Measurements from ENCODE around the gene SPTLC2. TPM values are rescaled to one million over a fixed set of nuclear protein-coding genes. Genes with fewer than 3 reads are reported as not detected.
"Not testable (repeated sequence)": the region's sequence is repeated elsewhere in the genome, so short reads cannot be mapped to it uniquely, and the experiment has no call there.

Gene SPTLC2
- total RNA-seq, 1 experiment from 2014 or later, result 17.9 TPM

- DNase-seq (ENCODE audit: low read depth), result no peak
These were observed 27.3 kb downstream of the SPTLC2 start for GRCh38 chr14:77589099-77589498.

GRCh38 chr14:77588411-77589025 is 27.9 kb downstream of the SPTLC2 start:
- DNase-seq (ENCODE audit: low read depth), result not testable (repeated sequence)

GRCh38 chr14:77585385-77585784 is 31.1 kb downstream of the SPTLC2 start:
- no peak for DNase-seq (ENCODE audit: low read depth)

GRCh38 chr14:77584809-77585208 is 31.6 kb downstream of the SPTLC2 start:
- DNase-seq (ENCODE audit: low read depth), result no peak

- DNase-seq (ENCODE audit: low read depth), result no peak
These were observed 32.8 kb downstream of the SPTLC2 start for GRCh38 chr14:77583657-77584056.

- DNase-seq (ENCODE audit: low read depth), result no peak
These were observed 33.9 kb downstream of the SPTLC2 start for GRCh38 chr14:77582511-77582910.

GRCh38 chr14:77580964-77581505 is 35.4 kb downstream of the SPTLC2 start:
- DNase-seq (ENCODE audit: low read depth), result peak; percentile 18

- DNase-seq (ENCODE audit: low read depth), result no peak
These were observed 36.0 kb downstream of the SPTLC2 start for GRCh38 chr14:77580477-77580876.

- no peak for DNase-seq (ENCODE audit: low read depth)
These were observed 36.7 kb downstream of the SPTLC2 start for GRCh38 chr14:77579780-77580179.

GRCh38 chr14:77579065-77579464 is 37.4 kb downstream of the SPTLC2 start:
- DNase-seq (ENCODE audit: low read depth), result no peak

GRCh38 chr14:77574446-77575115 is 41.9 kb downstream of the SPTLC2 start:
- DNase-seq (ENCODE audit: low read depth), result peak; percentile 8

GRCh38 chr14:77573964-77574363 is 42.5 kb downstream of the SPTLC2 start:
- no peak for DNase-seq (ENCODE audit: low read depth)

- DNase-seq (ENCODE audit: low read depth), result no peak
These were observed 45.6 kb downstream of the SPTLC2 start for GRCh38 chr14:77570706-77571268.

GRCh38 chr14:77565994-77566305 is 50.5 kb downstream of the SPTLC2 start:
- no peak for DNase-seq (ENCODE audit: low read depth)

GRCh38 chr14:77565289-77565993 is 51.0 kb downstream of the SPTLC2 start:
- DNase-seq (ENCODE audit: low read depth), result peak; percentile 15

GRCh38 chr14:77562681-77563080 is 53.8 kb downstream of the SPTLC2 start:
- peak; percentile 27 for DNase-seq (ENCODE audit: low read depth)

- DNase-seq (ENCODE audit: low read depth), result no peak
These were observed 54.6 kb downstream of the SPTLC2 start for GRCh38 chr14:77561881-77562280.

- no peak for DNase-seq (ENCODE audit: low read depth)
These were observed 57.1 kb downstream of the SPTLC2 start for GRCh38 chr14:77559381-77559780.

GRCh38 chr14:77557391-77557790 is 59.0 kb downstream of the SPTLC2 start:
- no peak for DNase-seq (ENCODE audit: low read depth)

- no peak for DNase-seq (ENCODE audit: low read depth)
These were observed 59.5 kb downstream of the SPTLC2 start for GRCh38 chr14:77556946-77557345.

- DNase-seq (ENCODE audit: low read depth), result no peak
These were observed 61.4 kb downstream of the SPTLC2 start for GRCh38 chr14:77554816-77555599.
